Fibroblast of villous mesenchyme (primary cell): ENCODE data around the gene FCF1. TPM values are rescaled to one million over a fixed set of nuclear protein-coding genes. Genes with fewer than 3 reads are reported as not detected.

Source experiments
- DNase-seq: peaks from one replicate; pipeline ENCODE4 v3.0.0-alpha.2; 2010; ENCODE audit warnings: low read depth
- H3K4me3 ChIP-seq: 2 replicates; pipeline ENCODE4 v1.5.1; 2011; ENCODE audit warnings: low read depth, mild to moderate bottlenecking, low read length
- CTCF ChIP-seq: IDR thresholded peaks from 2 replicates; pipeline ENCODE4 v1.5.1; 2012; ENCODE audit warnings: low read depth, mild to moderate bottlenecking, low read length; ENCODE audit not compliant: insufficient read depth
- total RNA-seq: library from RNA; depleted of rRNA; stranded (reverse); fragments of >200 nt; gene quantifications from 2 replicates; pipeline ENCODE4 v1.2.3, GENCODE V29; 2012

Gene FCF1
- total RNA-seq, 1 donor = 24.2 TPM

- no peak for TF ChIP-seq CTCF
- DNase-seq = peak; percentile 6
Observed at GRCh38 chr14:74705613-74706500, 7.1 kb upstream of the FCF1 start.

GRCh38 chr14:74710480-74710879, 2.5 kb upstream of the FCF1 start:
- TF ChIP-seq CTCF = no peak
- H3K4me3 ChIP-seq = no peak overlapping the region
- DNase-seq = no peak

More at GRCh38 chr14:74705613-74706500, 7.1 kb upstream of the FCF1 start:
- no peak overlapping the region for H3K4me3 ChIP-seq

- DNase-seq = no peak
- peak overlapping the region; percentile 98 for H3K4me3 ChIP-seq
Observed at GRCh38 chr14:74711651-74712050, 1.3 kb upstream of the FCF1 start.

GRCh38 chr14:74713395-74713735, 421 bp downstream of the FCF1 start:
- TF ChIP-seq CTCF = no peak
- peak overlapping the region; percentile 98 for H3K4me3 ChIP-seq
- no peak for DNase-seq

More at GRCh38 chr14:74711651-74712050, 1.3 kb upstream of the FCF1 start:
- TF ChIP-seq CTCF = no peak

- no peak overlapping the region for H3K4me3 ChIP-seq
- no peak for DNase-seq
- TF ChIP-seq CTCF = no peak
Observed at GRCh38 chr14:74720526-74720925, 7.6 kb downstream of the FCF1 start.

- no peak for TF ChIP-seq CTCF
- no peak overlapping the region for H3K4me3 ChIP-seq
- DNase-seq = no peak
Observed at GRCh38 chr14:74723134-74723533, 10.2 kb downstream of the FCF1 start.
